HG03103 (cell line): Measurements from ENCODE around the gene FLRT1.

Source experiments
- ATAC-seq: cut with Tn5 transposase; IDR thresholded peaks from one replicate; pipeline ENCODE4 v1.9.1; 2021; ENCODE audit warnings: low read depth; ENCODE audit not compliant: unreplicated experiment

Gene FLRT1

GRCh38 chr11:64084146-64084950 is 48.6 kb downstream of the FLRT1 start:
- ATAC-seq, result no peak

GRCh38 chr11:64084951-64085710 is 49.4 kb downstream of the FLRT1 start:
- no peak for ATAC-seq
